Measurements from ENCODE around the gene IGF1.
"Not testable (repeated sequence)": the region's sequence is repeated elsewhere in the genome, so short reads cannot be mapped to it uniquely, and the experiment has no call there.

IGF1 gene

DNA sequence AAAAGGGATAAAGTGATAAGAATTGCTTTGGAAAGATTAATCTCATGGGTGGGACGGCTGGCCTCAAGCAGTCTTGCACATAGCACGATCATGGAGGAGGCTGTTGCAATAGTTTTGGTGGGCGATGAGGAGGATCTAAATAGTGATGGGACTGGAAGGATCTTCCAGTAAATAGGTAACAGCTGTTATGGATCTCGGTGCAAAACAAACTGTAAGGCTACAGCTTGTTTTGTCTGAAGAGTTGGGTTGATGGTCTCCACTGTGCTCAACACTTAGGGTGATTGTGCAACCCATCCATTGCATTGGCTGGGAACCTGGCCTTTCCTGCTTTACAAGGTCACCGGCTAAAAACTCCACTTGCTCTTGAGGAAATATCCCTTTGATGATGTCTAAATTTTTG, 21.0 kb downstream of the IGF1 start:
- Mint-ChIP-seq H3K36me3 (ENCODE audit: low read depth) (no peaks in the 10 kb centered on the region), H3K4me1 (peaks cover 19% of the 10 kb centered on the region), H3K4me3 (no peak overlapping the region), H3K27ac (no peak overlapping the region), H3K9me3 (no peaks in the 10 kb centered on the region), H3K27me3 (ENCODE audit: low read depth, poor library complexity) (peaks cover 3% of the 10 kb centered on the region)
- no peak for DNase-seq
- TF ChIP-seq, protein P1, sequence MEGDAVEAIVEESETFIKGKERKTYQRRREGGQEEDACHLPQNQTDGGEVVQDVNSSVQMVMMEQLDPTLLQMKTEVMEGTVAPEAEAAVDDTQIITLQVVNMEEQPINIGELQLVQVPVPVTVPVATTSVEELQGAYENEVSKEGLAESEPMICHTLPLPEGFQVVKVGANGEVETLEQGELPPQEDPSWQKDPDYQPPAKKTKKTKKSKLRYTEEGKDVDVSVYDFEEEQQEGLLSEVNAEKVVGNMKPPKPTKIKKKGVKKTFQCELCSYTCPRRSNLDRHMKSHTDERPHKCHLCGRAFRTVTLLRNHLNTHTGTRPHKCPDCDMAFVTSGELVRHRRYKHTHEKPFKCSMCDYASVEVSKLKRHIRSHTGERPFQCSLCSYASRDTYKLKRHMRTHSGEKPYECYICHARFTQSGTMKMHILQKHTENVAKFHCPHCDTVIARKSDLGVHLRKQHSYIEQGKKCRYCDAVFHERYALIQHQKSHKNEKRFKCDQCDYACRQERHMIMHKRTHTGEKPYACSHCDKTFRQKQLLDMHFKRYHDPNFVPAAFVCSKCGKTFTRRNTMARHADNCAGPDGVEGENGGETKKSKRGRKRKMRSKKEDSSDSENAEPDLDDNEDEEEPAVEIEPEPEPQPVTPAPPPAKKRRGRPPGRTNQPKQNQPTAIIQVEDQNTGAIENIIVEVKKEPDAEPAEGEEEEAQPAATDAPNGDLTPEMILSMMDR (IDR thresholded peaks at IDR 0.05): no peak

- Mint-ChIP-seq H3K27ac (peak overlapping the region; percentile 70), H3K4me3 (no peak overlapping the region), H3K27me3 (ENCODE audit: low read depth, poor library complexity) (peaks cover 3% of the 10 kb centered on the region), H3K36me3 (ENCODE audit: low read depth) (no peaks in the 10 kb centered on the region), H3K4me1 (peaks cover 5% of the 10 kb centered on the region), H3K9me3 (no peaks in the 10 kb centered on the region)
- TF ChIP-seq, protein P1 (IDR thresholded peaks at IDR 0.05): no peak
- no peak for DNase-seq
Observed at GRCh38 chr12:102454808-102455760, 25.3 kb downstream of the IGF1 start.

DNA sequence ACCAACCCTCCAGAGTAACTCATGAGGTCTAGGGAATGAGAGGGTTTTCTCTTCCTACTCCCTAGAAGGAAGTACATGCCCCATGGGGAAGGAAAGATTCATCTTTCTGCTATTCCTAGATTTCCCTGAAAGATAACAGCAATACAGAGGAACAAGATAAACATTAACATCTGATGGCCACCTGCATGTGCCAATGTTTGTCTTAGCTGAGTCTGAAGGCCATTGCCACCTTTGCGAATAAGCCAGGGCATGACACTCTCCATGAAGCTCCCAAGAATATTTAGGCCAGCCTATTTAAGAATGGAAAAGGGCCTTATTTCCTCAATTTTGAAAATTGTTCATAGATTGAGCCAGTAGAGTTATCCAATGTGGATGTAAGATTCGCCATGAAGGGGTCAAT, 26.0 kb downstream of the IGF1 start:
- DNase-seq: no peak
- Mint-ChIP-seq H3K36me3 (ENCODE audit: low read depth) (no peaks in the 10 kb centered on the region), H3K27me3 (ENCODE audit: low read depth, poor library complexity) (peaks cover 3% of the 10 kb centered on the region), H3K4me1 (peaks cover 5% of the 10 kb centered on the region), H3K4me3 (no peak overlapping the region), H3K9me3 (no peaks in the 10 kb centered on the region), H3K27ac (no peak overlapping the region)
- TF ChIP-seq, protein P1 (IDR thresholded peaks at IDR 0.05): no peak

GRCh38 chr12:102452605-102453004, 27.8 kb downstream of the IGF1 start:
- no peaks in the 10 kb centered on the region for H3K27me3 Mint-ChIP-seq (ENCODE audit: low read depth, poor library complexity)
- H3K27ac Mint-ChIP-seq: no peak overlapping the region
- no peak overlapping the region for H3K4me3 Mint-ChIP-seq
- H3K4me1 Mint-ChIP-seq: peaks cover 5% of the 10 kb centered on the region
- H3K36me3 Mint-ChIP-seq (ENCODE audit: low read depth): no peaks in the 10 kb centered on the region
- no peak for DNase-seq
- peaks cover 3% of the 10 kb centered on the region for H3K9me3 Mint-ChIP-seq
- TF ChIP-seq, protein P1 (IDR thresholded peaks at IDR 0.05): no peak

GRCh38 chr12:102449018-102449417, 31.3 kb downstream of the IGF1 start:
- not testable (repeated sequence) for H3K27me3 Mint-ChIP-seq (ENCODE audit: low read depth, poor library complexity); H3K4me1 Mint-ChIP-seq; DNase-seq; H3K4me3 Mint-ChIP-seq; H3K27ac Mint-ChIP-seq; H3K36me3 Mint-ChIP-seq (ENCODE audit: low read depth)
- H3K9me3 Mint-ChIP-seq: peaks cover 28% of the 10 kb centered on the region

DNA sequence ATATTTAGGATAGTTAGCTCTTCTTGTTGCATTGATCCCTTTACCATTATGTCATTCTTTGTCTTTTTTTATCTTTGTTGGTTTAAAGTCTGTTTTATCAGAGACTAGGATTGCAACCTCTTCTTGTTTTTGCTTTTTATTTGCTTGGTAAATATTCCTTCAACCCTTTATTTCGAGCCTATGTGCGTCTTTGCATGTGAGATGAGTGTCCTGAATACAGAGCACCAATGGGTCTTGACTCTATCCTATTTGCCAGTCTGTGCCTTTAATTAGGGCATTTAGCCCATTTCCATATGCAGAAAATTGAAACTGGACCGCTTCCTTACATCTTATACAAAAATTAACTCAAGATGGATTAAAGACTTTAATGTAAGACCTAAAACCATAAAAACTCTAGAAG, 32.9 kb downstream of the IGF1 start:
- H3K4me1 Mint-ChIP-seq; H3K27ac Mint-ChIP-seq; H3K27me3 Mint-ChIP-seq (ENCODE audit: low read depth, poor library complexity); DNase-seq; H3K4me3 Mint-ChIP-seq; H3K36me3 Mint-ChIP-seq (ENCODE audit: low read depth): not testable (repeated sequence)
- peaks cover 28% of the 10 kb centered on the region for H3K9me3 Mint-ChIP-seq

- no peak overlapping the region for H3K27ac Mint-ChIP-seq
Observed at GRCh38 chr12:102444707-102445106, 35.7 kb downstream of the IGF1 start.

More at GRCh38 chr12:102444707-102445106, 35.7 kb downstream of the IGF1 start:
- H3K4me1 Mint-ChIP-seq: no peaks in the 10 kb centered on the region
- no peaks in the 10 kb centered on the region for H3K36me3 Mint-ChIP-seq (ENCODE audit: low read depth)
- no peak for DNase-seq
- H3K4me3 Mint-ChIP-seq: no peak overlapping the region
- H3K27me3 Mint-ChIP-seq (ENCODE audit: low read depth, poor library complexity): peaks cover 10% of the 10 kb centered on the region
- peaks cover 28% of the 10 kb centered on the region for H3K9me3 Mint-ChIP-seq
- TF ChIP-seq, protein P1 (IDR thresholded peaks at IDR 0.05): no peak

All from nephron progenitor cell (in vitro differentiated cells).